DND-41 (cell line): ENCODE measurements around the gene MAP3K14.

ENCODE experiments used
- CTCF ChIP-seq: IDR thresholded peaks from 2 replicates; pipeline ENCODE4 v1.5.1; 2012; ENCODE audit warnings: borderline replicate concordance, low read length, moderate library complexity, mild to moderate bottlenecking; ENCODE audit not compliant: poor library complexity, severe bottlenecking; ENCODE audit errors: extremely low read depth
- EZH2 ChIP-seq: IDR thresholded peaks from 3 replicates; pipeline ENCODE4 v1.6.1; 2012; ENCODE audit warnings: borderline replicate concordance, low read depth, mild to moderate bottlenecking, moderate library complexity, low read length, inconsistent platforms; ENCODE audit not compliant: severe bottlenecking

GRCh38 chr17:45222996-45223538, 93.8 kb downstream of the MAP3K14 start:
- no peak for TF ChIP-seq CTCF
- TF ChIP-seq EZH2, result no peak
